HUDEP-2 (cell line): ENCODE measurements around the gene HCRT.
A peak's percentile ranks its signal among the peaks of the same experiment; 100 is the strongest.
"Not testable (repeated sequence)": the region's sequence is repeated elsewhere in the genome, so short reads cannot be mapped to it uniquely, and the experiment has no call there.

Experiments used
- DNase-seq, 76 experiments: peaks; one replicate each; lab custom pipeline; 2025; ENCODE audit not compliant: unreplicated experiment in 76 of 76; lab: John Stamatoyannopoulos, UW

The HCRT gene

GRCh38 chr17:42184713-42185620 lies at the start of gene HCRT:
Gene HCRT (minus strand): TSS chr17:42185452. CDS start chr17:42185365, 87 bp downstream.
- DNase-seq, result no peak

- DNase-seq, result no peak
Measured at GRCh38 chr17:42233994-42234393, 48.7 kb upstream of the HCRT start.

- DNase-seq, result no peak
Measured at GRCh38 chr17:42233156-42233555, 47.9 kb upstream of the HCRT start.

GRCh38 chr17:42230225-42230624 lies 45.0 kb upstream of the HCRT start:
- DNase-seq, result no peak

- DNase-seq, result no peak
Measured at GRCh38 chr17:42227849-42228700, 42.8 kb upstream of the HCRT start.

GRCh38 chr17:42225646-42226045 lies 40.4 kb upstream of the HCRT start:
- no peak for DNase-seq

GRCh38 chr17:42224651-42225050 lies 39.4 kb upstream of the HCRT start:
- no peak for DNase-seq

- peak in 47 of 76 experiments; percentile 3 to 65 (median 30) for DNase-seq
Measured at GRCh38 chr17:42221886-42222745, 36.9 kb upstream of the HCRT start.

- not testable (repeated sequence) for DNase-seq
Measured at GRCh38 chr17:42219280-42219679, 34.0 kb upstream of the HCRT start.

- DNase-seq, result no peak
Measured at GRCh38 chr17:42214156-42214555, 28.9 kb upstream of the HCRT start.

- no peak for DNase-seq
Measured at GRCh38 chr17:42212382-42212781, 27.1 kb upstream of the HCRT start.

- DNase-seq, result not testable (repeated sequence)
Measured at GRCh38 chr17:42211921-42212341, 26.7 kb upstream of the HCRT start.

- DNase-seq, result no peak
Measured at GRCh38 chr17:42210046-42210445, 24.8 kb upstream of the HCRT start.

- DNase-seq, result not testable (repeated sequence)
Measured at GRCh38 chr17:42206153-42206612, 20.9 kb upstream of the HCRT start.

GRCh38 chr17:42203354-42203753 lies 18.1 kb upstream of the HCRT start:
- no peak for DNase-seq

- no peak for DNase-seq
Measured at GRCh38 chr17:42202696-42203095, 17.4 kb upstream of the HCRT start.

GRCh38 chr17:42202159-42202558 lies 16.9 kb upstream of the HCRT start:
- no peak for DNase-seq

GRCh38 chr17:42201458-42201772 lies 16.2 kb upstream of the HCRT start:
- DNase-seq, result no peak

- DNase-seq, result no peak
Measured at GRCh38 chr17:42200706-42201457, 15.6 kb upstream of the HCRT start.
